HG02970 (cell line): ENCODE measurements around the gene LBHD2.
"Not testable (repeated sequence)": the region's sequence is repeated elsewhere in the genome, so short reads cannot be mapped to it uniquely, and the experiment has no call there.

Experiments
- ATAC-seq: cut with Tn5 transposase; IDR thresholded peaks from one replicate; pipeline ENCODE4 v1.9.1; 2021; ENCODE audit warnings: mild to moderate bottlenecking, moderate library complexity, moderate number of reproducible peaks; ENCODE audit not compliant: unreplicated experiment, low FRiP score

LBHD2 gene

DNA sequence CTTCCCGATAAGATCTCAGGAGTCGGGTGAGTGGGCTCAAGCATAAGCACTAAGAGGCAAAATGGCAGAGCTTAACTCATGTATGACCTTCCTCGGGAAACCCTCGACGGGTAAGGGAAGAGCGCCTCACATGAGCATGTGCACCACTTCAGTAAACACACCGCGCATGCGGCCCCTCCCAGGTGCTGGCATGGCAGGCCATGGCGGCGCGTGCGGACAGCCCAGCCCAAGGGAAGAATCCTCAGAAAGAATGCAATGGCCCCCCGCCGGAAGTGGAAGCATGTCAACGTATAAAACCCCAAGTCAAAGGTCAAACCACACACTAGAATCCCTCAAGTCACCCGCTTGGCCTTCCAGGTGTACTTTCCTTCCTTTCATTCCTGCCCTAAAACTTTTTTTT is 32.6 kb downstream of the LBHD2 start:
- no peak for ATAC-seq

DNA sequence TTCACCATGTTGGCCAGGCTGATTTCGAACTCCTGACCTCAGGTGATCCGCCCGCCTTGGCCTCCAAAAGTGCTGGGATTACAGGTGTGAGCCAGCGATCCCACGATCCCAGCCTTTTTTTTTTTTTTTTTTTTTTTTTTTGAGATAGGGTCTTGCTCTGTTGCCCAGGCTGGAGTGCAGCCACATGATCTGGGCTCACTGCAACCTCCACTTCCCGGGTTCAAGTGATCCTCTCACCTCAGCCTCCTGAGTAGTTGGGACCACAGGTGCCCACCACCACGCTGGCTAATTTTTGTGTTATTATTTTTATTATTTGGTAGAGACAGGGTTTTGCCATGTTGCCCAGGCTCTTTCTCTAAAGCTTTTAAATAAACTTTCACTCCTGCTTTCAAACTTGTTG is 33.5 kb downstream of the LBHD2 start:
- not testable (repeated sequence) for ATAC-seq

DNA sequence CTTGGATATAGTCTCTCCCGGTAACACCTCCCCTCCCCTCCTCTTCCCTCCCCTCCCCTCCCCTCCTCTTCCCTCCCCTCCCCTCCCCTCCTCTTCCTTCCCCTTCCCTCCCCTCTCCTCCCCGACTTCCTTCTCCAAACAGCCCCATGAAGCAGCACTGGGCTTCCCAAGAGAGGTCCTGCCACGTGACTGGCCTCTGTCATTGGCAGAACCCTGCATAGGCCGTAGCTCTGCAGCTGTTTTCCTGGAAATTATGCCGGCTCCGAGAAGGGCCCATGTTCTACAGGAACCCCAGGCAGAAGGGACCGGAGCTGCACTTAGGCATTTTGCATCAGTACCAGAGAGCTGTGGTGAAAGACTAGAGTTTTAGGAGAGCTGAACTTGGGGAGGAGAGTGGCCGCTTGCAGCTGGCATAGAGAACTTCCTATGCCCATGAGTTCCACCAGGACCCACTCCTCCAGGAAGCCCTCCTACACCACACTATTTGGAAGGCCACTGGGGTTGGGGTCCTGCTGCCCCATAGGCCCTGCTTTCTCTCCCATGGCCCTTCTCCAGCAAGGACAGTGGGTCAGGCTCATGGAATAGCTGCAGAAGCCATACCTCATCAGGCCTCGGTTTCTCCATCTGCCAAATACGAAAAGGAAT is 34.1 kb downstream of the LBHD2 start:
- no peak for ATAC-seq

DNA sequence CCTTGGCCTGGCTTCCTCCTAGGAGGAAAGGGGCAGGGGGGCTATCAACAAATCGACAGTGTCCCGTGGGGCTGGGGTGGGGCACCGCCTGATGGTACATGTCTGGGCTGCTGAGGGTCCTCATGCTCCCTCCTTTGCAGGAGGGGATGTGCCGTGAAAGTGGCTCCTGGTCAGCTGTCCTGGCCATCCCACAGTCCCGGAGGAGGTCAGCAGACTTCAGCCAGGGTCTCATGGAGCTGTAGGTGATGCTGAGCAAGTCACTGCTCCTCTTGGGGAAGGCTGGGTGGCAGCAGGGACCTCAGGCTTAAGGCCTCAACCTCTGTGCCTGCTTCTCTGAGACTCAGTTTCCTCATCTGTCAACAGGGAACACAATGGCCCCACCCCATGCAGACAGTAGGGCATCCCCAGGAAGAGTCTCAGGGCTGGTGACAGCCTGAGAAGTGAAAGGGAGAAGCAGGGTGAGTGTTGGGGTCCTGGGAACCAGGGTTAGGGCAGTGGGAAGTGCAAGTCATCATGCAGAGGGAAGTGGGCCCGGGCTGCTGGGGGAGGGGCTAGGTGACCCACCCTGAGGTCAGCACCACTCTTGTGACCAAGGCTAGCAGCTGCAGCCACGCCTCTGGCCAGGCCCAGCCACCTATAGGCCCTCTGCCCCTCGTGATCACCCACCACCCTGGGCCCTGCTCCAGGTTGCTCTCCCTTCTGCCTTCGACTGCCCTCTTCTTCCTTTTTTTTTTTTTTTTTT is 34.8 kb downstream of the LBHD2 start:
- ATAC-seq = no peak

DNA sequence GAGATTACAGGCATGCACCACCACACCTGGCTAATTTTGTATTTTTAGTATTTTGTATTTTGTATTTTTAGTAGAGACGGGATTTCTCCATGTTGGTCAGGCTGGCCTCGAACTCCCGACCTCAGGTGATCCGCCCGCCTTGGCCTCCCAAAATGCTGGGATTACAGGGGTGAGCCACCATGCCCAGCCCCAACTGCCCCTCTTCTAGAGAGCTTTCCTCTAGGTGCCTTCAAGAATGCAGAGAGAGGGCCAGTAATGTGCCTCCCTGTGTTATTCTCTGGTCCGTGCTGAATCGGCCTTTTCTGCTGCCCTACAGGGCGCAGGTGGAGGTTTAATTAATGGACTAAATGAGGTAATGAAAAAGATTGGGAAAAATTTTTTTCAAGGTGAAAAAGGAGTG is 35.5 kb downstream of the LBHD2 start:
- not testable (repeated sequence) for ATAC-seq

DNA sequence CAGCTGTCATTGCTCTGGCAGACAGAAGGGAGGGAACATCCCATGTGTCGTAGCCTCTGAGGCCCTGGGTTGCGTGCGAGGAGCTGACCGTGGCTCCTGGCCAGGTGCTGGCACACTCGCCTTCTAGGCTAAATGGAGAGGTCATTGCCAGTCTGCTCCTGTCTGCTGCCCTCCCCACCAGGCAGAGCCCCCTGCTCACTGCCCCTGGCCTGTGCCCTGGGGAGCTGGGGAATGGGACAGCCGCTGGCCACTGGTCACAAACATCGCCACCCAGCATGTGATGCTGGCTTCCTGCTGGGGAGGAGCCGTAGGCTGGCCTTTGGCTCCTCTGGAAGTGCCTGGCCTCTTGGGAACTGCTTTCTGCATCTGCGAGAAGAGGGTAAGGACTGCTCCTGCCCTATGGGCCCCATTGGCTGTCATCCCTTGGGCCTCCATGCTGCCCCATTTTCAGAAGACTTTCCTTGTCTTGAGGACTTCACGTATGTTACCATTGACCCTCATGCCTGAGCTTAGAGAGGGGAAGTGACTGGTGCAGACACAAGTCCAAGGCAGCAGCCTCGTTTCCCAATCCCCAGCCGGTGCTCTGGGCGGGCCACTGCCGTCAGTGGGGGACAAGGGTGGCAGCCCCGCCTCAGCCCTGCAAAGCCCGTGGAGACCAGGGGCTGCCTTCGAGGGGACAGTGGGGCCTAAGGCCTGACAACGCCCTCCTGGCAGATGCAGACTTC is 37.3 kb downstream of the LBHD2 start:
- ATAC-seq = no peak

DNA sequence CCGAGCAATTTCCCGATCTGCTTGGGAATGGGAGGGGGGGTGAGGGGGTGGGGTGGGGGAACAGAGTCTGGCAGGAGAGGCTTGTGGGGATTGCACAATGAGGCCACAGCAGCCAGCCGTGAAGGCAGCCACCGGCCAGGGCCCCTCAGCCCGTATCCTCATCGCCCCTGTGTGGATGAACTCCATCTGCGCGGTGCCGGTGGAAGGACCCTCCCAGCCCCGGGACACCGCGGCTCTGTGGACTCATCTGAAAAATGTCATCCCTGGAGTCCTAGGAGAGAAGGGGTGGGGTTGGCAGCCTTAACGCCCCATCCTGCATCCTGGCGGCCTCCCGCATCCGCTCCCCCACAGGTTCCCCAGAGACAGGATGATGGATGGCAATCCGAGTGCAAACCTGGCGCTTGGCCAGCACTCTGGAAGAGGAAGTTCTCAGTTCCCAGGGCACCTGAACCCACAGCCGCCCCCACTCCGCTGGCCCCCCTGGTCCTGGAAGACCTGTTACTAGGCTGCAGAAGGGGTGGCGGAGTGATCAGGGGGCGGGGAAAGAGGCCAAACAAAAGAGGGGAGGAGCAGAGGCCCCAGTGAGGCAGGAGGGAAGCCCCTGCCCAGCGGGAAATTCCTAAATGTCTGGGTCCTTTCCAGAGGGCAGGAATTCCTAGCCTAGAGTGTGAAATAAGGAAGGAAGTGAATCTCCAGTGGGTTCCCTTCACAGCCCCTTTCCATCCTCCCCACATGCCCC is 38.0 kb downstream of the LBHD2 start:
- no peak for ATAC-seq

DNA sequence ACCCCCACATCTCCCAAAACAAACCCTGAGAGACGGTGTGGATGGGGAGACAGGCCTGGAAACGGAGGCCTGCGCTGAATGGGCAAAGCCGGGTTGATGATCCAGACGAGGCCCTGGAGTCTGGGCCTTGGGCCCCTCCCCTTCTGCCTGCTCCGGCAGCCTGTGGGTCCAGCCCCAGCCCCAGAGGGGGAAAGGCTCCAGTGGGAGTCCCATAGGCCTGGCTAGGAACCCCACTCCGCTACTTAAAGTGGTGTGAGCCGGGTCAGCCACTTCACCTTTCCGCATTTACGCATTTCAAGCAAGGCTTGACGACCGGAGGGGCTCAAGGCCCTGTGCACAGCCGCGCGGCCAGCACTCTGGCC is 38.6 kb downstream of the LBHD2 start:
- no peak for ATAC-seq

DNA sequence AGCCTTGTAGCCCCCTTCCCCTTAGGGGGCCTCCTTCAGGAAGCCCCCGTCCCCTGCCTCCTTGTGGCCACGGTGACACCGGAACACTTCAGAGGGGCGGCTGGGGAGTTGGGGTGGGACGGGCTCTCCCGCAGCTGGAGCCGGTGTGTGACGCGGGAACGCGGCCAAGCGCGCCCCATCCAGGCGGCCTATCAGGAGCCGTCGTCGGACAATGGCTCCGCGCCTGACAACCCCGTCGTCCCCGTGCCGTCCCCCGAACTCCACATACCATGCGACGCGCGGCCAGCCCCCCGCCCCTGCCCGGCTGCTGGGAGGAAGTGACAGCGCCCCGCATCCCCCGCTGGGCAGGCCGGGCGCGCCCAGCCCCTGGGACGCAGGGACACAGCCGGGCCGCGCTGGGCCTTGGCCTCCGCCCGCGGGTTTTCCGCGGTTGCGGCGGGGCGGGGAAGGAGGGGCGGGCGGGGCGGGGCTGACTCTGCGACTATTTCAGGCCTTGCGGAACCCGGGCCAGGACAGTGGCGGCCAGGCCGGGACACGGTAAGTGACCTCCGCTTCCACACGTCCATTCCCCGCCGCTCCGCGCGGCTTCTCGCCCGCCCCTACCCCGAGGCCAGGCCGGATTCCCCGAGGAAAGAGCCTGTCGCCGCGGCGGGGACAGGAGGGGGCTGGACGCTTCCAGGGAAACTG is 39.1 kb downstream of the LBHD2 start, which contains the start of gene TNFAIP2:
TSS of gene TNFAIP2 (plus strand) at position 515 of the 687 bp plus-strand sequence. CDS start 2,997 bp downstream, outside the sequence.
- ATAC-seq = no peak

DNA sequence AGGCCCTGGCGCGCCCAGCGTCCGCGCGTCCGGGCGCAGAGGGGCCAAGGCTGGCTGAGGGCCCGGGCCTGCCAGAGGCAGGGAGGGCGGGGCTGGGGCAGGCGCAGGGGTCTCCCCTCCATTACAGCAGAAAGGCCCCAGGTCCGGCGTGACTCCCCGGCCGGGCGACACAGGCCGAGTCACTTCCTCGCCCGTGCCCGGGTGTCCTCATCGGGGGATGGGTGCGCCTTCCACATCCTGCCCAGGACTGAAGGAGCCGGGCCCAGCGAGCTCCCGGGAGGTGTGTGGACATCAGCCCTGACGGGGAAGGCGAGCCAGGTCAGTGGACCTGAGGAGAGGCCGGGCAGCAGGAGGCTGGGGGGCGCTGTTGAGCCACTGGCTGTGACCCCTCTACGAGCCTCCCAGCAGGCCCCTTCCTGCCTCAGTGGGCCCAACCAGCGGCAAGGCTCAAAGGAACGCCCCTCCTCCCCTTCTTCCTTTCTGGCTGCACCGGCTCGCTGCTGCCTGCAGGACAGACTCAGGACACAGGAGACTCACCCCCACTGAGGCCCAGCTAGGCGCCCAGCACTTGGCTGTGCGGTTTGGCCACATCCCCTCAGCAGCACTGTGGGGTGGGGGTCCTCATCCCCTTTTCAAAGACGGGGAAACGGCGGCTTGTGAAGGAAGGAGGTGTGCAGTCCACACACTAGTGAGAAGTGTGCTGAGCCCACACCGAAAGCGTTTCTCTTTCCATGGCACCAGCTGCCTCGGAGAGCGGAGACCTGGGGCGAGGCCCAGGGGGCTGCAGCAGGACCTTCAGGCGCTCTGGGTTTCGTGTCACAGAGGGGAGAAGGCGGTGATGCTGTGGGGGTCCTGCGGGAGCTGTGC is 39.9 kb downstream of the LBHD2 start:
- ATAC-seq = no peak

DNA sequence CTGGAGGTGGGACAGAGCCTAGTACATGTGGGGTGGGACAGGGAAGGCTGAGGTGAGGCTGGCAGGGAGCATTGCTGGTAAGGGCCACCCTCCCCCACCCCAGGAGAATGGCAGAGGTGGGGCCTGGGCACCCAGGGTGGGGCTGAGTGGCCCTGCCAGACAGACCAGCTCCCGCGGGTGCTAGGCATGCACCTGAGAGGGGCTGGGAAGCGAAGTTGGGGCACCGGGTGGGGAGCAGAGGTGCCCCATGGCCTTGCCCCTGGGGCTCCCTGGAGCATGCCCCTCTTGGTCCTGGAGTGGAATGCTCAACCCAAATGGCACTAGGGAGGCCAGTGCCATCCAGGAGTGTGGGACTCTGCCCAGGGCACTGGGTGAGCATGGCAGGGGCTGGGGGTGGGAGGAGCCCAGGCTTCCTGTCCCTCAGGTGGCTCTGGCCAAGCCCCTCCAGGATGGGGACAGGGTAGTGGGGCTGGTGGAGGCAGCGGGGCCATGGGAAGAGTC is 40.5 kb downstream of the LBHD2 start:
- no peak for ATAC-seq

DNA sequence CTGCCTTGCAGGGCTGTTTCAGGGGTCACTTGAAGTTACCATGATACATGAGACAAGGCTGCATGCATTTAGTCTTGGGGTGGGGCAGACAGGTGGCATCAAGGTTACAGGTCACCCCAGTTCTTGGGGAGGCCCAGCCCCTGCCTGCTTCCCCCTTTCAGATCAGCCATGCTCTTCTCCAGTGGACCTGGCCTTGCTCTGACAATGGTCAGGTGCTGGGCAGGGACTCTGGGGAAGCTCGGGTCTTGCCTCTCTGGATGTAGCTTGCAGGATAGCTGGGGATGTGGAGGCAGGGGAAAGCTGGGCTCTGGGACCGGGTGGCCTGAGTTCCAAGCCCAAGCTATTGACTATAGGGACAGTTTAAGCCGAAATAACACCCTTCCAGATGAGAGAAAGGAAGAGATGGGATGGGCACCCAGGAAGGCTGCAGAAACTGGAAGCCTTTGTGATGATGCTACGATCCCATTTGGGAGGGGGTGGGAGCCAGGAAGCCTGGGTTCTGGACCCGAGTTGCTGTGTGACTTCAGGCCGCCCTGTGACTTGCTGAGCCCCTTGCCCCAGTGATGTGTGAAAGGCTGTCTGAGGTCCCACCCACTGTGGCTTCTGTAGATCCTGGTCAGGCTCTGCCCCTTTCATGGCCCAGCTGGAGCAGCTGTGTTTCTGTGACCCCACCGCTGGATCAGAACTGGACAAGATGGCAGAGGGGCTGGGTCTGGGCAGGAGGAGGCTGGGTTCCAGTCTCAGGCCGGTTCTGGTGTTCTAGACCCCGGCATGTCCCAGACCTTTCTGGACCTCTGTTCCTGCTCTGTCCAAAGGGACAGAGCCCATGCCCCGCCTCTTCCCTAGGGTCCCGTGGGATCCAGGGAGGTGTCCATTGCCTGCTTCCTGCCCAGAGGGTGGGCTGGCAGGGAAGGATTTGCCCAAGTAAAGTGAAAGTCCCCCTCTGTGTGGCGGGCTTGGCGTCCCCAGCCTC is 41.4 kb downstream of the LBHD2 start:
- ATAC-seq = no peak

DNA sequence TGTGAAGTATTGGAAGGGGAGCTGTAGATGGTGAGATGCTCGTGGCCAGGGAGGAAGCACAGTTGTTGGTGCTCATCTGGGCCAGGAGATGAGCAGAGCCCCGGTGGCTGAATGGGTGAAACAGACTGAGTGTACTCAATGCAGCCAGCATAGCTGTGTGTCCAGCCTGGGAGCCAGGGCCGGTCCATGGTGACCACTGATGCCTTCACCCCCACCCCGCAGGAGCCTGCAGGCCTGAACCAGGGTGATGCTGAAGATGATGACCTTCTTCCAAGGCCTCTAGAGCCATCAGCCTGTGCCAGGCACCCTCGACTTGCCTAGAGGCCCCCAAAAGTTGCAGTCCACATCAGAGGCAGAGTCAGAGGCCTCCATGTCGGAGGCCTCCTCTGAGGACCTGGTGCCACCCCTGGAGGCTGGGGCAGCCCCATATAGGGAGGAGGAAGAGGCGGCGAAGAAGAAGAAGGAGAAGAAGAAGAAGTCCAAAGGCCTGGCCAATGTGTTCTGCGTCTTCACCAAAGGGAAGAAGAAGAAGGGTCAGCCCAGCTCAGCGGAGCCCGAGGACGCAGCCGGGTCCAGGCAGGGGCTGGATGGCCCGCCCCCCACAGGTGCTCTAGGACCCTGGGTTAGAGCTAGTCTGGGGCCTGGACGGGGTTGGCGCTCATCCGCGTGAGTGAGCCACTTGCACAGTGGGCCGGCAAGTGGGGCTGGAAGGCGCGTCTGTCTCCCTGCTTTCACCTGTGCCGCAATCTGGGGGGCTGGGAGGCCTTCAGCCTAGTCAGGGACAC is 42.3 kb downstream of the LBHD2 start:
- ATAC-seq = no peak

DNA sequence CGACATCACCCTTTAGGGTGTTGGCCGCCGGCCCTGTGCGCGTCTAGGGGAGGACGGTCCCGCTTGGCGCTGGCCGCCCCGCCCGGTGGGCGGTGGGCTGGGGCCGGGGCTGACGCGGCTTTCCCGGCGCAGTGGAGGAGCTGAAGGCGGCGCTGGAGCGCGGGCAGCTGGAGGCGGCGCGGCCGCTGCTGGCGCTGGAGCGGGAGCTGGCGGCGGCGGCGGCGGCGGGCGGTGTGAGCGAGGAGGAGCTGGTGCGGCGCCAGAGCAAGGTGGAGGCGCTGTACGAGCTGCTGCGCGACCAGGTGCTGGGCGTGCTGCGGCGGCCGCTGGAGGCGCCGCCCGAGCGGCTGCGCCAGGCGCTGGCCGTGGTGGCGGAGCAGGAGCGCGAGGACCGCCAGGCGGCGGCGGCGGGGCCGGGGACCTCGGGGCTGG is 42.9 kb downstream of the LBHD2 start:
- ATAC-seq = no peak

DNA sequence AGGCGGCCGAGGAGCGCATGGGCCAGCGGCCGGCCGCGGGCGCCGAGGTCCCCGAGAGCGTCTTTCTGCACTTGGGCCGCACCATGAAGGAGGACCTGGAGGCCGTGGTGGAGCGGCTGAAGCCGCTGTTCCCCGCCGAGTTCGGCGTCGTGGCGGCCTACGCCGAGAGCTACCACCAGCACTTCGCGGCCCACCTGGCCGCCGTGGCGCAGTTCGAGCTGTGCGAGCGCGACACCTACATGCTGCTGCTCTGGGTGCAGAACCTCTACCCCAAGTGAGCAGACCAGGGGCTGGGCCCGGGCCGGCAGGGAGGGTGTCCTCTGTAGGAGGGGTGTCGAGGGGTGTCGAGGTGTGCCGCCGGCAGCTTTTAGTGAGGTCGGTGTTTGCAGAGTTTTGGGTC is 43.3 kb downstream of the LBHD2 start:
- ATAC-seq = no peak

DNA sequence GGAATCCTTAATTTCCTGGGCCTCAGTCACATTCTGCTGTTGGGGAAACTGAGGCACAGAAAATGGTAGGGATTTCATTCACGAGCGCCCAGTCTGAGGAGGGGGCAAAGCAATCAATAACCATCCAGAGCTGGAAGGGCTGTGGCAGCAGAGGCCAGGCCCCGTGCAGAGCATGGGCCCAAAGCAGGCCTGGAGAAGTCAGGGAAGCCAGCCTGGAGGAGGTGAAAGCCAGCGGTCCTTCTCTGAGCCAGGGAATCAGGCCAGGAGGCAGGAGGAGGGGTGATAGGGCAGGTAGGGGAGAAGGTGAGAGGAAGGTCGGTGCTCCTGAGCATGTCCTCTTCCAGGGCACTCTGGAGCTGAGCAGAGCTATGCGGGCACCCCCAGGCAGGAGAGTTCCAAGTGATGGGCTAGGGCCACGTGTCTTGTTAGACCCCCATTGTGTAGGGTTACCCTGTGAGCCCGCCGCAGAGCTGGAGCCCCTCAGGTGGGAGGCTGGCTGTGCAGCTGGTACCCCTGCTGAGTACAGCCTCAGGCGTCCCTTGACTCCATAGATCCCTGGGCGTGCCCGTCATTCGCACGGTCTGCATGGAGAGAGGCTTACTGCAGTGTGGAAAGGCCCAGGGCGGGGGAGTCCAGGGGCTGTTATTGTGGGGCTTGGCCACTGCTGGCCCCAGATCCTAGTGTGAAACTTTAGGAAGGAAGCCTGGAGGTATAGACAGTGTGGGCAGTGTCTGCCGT is 44.0 kb downstream of the LBHD2 start:
- no peak for ATAC-seq
